OCI-M2 (cell line): ENCODE measurements around the gene FCGR1A.
"Not testable (repeated sequence)": the region's sequence is repeated elsewhere in the genome, so short reads cannot be mapped to it uniquely, and the experiment has no call there.

Experiments
- DNase-seq: peaks from one replicate; lab custom pipeline; 2025; ENCODE audit not compliant: unreplicated experiment; lab: John Stamatoyannopoulos, UW

Gene FCGR1A

DNA sequence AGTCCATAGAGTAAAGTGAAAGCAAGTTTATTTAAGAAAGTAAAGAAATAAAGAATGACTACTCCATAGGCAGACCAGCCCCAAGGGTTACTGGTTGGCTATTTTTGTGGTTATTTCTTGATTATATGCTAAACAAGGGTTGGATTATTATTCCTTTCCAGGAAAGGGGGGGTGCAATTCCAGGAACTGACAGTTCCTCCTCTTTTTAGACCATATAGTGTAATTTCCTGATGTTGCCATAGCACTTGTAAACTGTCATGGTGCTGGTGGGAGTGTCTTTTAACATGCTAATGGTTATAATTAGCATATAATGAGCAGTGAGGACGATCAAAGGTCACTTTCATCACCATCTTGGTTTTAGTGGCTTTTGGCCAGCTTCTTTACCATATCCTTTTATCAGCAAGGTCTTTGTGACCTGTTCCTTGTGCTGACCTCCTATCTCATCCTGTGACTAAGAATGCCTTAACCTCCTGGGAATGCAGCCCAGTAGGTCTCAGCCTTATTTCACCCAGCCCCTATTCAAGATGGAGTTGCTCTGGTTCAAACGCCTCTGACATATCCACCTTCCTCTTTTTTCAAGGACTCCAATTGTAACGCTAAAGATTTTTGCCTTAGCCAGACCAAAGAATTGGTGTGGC is 6.9 kb upstream of the FCGR1A start:
- not testable (repeated sequence) for DNase-seq

DNA sequence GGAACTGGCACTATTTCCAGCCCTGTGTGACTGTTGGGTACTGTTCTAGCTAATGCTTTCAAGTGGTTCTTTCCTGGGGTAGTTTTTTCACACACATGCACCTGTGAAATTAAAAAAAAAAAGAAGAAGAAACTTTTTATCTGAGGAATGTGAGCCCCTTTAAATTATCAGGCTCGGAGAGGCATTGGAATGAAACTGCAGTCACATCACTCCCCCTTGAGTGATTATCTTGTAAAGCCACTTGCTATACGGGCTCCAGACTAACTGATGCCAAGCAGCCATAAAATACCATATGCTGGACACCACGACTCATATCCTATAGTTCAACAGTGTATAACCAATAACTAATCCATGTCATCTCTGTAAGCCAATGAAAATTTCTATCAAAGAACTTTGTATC is 5.4 kb upstream of the FCGR1A start:
- not testable (repeated sequence) for DNase-seq

DNA sequence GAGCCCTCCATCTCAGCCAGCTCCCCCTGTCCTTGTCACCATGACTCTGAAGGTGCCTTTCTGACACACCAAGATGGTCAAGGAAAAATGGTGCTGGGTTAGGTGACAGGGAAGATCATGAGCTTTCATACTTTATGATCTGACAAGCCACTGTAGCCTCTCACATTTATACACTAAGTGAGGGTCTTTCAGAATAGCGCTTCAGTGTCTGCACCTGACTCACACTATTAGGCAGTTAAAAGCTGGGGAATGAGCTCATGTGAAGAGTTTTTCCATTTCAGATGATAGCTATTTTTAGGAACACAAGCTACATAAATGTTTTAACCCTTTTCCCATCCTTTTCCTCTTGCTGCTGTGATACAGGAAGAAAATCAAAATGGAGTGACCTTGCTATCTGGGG is 4.2 kb upstream of the FCGR1A start:
- not testable (repeated sequence) for DNase-seq

DNA sequence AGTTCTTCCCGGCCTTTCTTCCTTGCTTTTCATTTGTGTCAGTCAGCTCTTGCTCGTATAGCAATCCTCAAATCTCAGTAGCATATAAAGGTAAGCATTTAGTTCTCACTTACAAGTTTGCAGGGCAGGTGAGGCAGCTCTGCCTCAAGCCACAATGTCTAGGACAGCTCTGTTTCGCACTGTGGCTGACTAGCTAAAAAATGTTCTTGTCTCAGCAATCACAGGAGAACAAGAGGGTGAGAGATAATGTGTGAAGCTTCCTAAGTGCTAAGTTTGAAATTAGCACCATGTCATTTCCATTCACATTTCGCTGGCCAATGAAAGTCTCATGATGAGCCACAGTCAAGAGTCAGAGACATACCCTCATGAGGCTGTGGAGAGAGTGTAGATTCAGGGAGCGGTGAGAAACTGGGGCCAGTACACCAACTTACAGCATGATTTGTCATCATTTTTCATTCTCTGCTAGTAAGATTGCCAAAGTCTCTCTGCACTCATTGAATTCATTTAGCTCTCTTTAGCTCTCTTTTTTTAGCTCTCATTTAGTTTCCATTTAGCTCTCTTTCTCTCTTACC is 995 bp upstream of the FCGR1A start:
- not testable (repeated sequence) for DNase-seq

DNA sequence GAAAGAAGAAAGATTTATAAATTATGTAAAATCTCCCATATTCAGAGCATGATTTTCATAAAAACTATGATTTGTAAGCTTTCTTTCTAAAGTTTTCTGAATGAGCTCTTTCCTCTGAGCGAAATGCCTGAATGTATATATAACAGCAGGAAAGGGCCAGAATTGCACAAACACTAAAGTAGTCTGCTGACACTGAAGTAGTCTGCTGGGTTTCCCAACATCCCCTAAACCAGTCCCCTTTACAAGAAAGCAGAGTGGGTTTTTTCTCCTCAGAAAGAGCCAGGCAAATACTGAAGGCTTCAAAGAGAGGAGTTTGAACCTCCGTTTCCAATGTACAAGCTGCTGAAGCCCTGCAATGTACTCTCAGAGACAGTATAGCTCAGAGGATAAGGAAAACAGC is 795 bp downstream of the FCGR1A start:
- DNase-seq, result not testable (repeated sequence)

DNA sequence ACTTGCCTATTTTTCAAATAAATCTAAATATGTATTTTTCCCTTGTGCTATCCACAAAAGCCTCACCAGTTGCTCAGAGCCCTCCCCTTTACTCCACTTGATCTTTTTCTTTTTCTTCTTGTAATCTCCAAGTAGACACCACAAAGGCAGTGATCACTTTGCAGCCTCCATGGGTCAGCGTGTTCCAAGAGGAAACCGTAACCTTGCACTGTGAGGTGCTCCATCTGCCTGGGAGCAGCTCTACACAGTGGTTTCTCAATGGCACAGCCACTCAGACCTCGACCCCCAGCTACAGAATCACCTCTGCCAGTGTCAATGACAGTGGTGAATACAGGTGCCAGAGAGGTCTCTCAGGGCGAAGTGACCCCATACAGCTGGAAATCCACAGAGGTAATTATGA is 1.4 kb downstream of the FCGR1A start:
- not testable (repeated sequence) for DNase-seq

DNA sequence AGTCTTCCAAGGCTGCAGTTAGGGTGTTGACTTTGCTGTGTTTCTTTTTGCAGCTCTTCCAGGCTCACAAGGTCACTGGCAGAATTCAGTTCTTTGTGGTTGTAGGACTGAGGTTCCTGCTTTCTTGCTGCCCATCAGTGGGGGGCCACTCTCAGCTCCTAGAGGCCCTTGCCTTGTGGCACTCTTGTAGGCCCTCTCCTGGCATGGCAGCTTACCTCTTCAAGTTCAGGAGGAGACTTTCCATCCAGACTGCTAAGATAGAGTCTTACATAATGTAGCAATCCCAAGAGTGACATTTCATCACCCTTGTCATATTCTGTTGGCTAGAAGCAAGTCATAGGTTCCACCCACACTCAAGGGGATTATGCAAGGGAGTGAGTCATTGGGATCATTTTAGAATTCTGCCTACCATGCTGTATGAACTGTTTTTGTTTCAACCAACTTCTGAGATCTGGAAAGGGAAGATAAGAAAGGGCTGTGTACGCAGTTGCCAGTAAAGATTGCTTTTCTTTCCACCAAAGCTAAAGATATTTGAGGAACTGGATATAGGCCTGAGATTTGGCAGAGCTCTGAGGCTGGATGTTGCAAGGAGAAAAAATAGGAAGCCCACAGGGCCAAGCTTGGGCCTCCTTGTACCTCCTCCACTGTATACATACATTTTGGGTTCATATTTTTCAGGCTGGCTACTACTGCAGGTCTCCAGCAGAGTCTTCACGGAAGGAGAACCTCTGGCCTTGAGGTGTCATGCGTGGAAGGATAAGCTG is 5.4 kb downstream of the FCGR1A start:
- DNase-seq, result not testable (repeated sequence)

DNA sequence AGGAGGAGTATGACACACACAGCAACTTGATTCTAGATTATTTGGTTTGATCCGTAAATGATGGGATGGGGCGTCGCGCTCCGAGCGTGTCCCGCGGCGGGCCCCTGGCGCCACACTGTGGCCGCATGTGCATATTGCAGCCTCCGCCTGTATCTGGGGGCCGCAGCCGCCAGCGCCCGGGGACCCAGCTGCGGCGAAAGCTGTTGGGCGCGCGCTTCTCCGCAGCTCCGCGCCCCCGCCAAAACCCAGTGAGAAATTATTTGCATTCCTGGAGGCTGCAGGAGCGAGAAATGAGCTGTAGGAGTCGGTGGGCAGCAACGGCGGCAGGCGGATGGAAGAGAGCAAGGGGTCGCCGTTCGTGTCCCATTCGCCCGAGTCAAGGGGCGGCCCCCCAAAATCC is 10.0 kb downstream of the FCGR1A start:
- not testable (repeated sequence) for DNase-seq

DNA sequence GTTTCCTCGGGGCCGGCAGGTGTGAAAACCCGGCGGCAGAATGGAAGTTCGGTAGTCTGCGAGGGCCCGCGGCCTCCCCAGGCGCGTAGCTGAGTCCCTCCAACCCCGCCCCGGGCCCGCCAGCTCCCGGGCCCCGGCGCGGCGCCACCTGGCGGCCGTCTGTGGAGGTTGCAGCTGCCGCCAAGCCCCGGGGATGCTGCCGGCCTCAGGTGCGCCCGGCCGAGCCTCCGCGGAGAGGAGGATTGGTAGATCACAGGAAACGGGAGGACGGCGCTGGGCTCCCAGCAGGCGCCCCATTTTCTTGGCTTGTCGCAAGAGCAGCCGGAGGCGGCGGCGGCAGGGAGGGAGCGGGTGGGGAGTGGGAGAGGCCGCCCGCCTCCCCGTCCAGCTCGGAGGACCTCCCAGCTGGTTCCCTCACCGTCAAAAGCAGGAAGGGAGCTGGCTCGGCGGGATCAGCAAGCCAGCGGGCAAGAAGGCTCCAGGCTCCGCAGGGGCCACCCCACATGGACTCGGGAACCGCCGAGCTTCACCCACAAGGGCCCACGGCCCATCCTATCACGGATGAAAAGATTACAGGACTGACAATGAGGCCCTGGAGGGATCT is 10.5 kb downstream of the FCGR1A start:
- DNase-seq, result not testable (repeated sequence)

DNA sequence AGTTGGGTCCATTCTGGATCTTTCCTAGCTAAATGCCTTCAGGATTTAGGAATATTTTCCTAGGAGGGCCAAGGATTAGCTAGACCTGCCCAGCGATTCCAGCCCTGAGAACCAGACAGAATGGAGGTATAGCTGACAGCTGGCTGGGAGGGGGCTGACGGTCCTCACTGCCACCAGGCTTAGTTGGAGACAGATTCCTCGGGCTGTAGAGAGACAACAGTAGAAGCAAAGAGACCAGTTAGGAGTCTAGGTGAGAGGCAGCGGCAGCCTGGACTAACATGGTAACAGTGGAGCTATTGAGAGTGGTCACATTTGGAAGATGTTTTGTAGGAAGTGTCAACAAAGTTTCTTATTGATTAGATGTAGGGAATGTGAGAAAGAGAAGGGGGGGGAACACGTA is 11.4 kb downstream of the FCGR1A start:
- not testable (repeated sequence) for DNase-seq

DNA sequence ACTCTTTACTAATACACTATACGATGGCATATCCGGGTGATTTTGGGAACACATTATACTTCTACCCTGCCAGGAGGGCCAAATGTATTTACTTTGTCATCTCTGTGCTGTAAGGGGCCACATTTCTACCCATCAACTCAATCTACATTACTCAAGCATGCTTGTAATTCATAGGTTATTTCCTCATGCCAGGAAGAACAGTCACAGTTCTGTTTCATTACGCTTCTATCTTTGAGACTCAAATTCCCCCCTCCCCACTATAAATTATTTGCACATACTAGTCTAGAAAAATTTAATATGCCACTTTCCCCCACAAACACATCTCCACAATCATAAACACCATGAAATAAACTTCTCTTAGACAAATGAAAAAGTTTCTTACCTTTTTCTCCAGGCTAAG is 19.1 kb downstream of the FCGR1A start:
- not testable (repeated sequence) for DNase-seq

DNA sequence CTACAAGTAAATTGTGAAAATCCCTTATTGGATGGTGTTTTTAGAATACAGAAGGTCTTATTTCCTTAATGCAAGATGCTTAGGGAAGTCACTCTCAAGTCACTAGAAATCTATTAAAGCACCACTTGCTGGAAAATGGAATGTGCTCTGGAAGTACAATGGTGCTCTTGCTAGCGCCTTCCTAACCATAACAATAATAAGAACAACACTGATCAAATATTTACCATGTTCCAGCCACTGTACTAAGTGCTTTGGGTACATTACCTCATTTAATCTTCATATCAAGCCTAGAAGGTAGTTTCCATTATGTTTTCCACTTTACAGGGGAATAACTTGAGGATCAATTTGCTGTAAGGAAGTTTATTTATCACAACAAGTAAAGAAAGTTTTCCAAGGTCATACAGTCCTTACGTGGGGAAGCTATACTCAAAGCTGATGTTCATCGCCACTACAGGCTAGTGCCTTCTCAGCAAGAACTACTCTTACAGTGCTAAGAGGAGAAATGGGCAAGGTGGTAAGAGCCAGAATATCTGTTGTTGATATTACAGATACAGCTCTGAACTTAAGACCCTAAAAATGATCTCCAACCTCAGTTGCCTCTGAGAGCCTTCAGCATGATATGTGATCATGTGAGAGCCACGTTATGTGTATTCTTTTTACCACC is 22.1 kb downstream of the FCGR1A start:
- not testable (repeated sequence) for DNase-seq

DNA sequence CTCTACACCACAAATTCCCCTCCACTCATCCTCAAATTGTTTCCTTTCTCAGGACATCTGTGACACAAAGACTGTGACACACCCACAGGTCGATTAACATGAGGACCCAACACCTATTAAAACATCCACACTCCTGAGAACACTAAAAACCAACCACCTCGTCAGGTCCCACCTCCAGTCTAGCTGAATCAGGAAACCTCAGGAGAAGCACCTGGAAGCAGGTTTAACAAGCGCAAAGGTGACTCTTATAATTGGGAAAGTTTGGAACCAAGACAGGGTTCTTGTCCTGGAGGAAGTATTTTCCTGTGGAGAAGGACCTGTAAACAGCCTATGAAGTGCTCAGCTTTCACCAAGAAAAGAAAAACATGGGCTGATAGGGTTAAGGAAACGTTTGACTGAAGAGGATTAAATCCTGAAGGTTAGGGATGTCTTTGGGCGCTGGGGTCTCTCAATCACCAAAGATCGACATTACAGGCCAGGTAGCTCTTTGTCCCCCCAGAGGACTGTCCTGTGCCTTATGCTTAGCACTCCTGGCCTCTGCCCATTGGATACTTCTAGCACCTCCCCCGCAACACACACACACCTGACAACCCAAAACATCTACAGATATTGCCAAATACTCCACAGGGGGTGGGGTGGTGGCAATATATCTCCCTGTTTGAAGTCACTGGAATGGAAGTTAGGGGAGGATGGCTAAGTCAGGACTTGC is 28.4 kb downstream of the FCGR1A start:
- DNase-seq, result not testable (repeated sequence)

DNA sequence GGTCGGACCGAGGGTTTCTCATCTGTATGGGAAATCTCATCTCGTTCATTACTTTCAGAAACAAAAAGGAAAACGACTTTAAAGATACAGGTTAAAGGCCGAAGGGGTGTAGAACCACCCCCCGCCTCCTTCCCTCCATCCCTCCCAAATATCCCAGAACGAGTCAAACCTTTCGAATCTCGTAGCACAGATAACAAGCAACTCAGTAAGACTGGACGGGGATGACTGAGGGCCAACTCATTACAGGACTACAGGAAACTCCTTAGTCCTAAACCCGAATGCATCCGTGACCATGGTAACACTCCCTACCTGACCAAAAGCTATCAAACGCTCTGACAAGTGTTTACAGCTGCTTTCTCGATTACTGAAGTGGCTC is 29.0 kb downstream of the FCGR1A start:
- not testable (repeated sequence) for DNase-seq

DNA sequence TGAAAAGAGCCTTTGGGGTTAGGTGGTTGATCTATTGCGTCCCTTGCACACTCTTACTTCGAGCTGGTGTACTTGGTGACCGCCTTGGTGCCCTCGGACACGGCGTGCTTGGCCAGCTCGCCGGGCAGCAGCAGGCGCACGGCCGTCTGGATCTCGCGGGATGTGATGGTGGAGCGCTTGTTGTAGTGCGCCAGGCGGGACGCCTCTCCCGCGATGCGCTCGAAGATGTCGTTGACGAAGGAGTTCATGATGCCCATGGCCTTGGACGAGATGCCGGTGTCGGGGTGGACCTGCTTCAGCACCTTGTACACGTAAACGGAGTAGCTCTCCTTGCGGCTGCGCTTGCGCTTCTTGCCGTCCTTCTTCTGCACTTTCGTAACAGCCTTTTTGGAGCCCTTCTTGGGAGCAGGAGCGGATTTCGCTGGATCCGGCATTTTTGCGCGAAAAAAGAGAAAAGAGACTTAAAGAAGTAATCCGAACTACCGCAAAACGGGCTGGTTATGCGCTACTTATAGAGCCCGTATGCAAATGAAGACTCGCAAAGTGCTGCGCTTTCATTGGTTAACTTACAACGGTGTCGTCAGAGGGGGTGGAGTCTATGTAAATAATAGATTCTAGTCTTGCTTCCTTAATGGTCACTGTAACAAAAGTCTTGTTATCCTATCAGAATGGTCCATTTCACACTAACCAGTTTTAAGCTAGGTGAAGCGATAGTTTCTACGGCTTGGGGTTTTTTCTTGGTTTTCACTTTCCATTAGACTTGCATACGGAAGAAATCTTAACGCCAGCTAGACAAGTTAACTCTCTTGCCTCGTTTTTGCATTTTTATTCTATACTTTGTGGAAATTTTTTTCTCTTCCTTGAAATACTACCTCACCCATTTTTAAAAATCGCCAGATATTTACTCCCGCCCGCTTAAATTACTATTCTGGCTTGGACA is 29.7 kb downstream of the FCGR1A start:
- DNase-seq, result peak; percentile 63

DNA sequence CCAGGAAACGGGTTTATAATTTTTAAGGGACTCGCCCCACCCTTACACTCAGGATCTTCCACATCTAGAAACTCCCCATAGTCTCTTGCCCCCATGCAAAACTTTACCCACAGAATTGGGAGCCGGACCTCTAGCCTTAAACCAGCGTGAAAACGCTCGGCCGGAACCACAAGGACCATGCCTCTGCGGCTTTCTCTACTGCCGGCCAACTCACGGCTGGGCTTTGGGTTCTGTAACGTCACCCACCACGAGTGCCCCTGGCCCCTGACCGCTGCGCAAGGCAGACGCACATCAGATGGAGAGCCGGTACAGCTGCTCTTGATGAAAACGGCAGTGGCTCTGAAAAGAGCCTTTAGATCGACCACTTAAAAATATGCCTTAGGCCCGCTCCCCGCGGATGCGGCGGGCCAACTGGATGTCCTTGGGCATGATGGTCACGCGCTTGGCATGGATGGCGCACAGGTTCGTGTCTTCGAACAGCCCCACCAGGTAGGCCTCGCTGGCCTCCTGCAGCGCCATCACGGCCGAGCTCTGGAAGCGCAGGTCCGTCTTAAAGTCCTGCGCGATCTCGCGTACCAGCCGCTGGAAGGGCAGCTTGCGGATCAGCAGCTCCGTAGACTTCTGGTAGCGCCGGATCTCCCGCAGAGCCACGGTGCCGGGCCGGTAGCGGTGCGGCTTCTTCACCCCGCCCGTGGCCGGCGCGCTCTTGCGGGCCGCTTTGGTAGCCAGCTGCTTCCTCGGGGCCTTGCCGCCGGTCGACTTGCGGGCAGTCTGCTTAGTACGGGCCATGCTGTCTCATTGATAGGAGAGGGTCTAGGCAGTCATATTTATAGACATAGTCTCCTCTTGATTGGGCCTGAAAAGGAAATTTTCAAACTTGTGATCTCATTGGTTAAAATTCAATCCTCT is 30.7 kb downstream of the FCGR1A start:
- peak; percentile 31 for DNase-seq

DNA sequence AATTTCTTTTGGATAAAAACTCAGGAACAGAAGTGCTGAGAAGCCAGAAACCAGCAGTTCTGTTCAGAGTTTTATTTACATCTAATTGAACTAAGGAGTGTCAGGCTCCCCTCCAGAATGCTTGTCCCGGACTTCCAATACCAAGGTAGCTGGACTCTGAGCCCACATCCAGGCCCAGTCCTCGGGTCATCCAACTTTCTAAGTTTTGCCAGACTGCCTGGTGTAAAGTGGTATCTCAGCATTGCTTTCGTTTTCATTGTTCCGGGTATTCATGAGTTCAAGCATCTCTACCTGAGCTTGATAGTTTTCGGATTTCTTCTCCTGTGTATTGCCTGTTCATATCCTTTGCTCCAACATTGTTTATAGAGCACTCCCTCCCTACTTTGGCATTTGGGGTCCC is 37.9 kb downstream of the FCGR1A start:
- not testable (repeated sequence) for DNase-seq

DNA sequence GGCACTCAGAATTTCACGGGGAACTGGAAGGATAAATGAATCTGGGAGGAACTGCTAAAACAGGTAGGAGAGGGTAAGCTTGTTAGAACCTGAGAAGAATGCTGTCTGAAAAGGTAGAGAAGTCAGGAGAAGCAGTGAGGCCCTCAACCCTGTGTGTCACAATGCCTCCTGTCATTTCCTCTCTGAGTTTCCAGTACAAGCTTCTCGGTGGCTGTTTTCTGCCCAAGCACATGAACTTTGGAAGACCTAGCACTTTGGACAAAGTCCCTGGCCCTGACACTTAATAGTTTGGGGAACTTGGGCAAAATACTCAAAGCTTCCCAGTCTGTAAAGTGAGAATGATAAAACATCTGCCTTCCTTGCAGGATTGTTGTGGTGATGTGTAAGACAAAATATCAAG is 44.1 kb downstream of the FCGR1A start:
- not testable (repeated sequence) for DNase-seq
